Stimulated activated CD8-positive, alpha-beta memory T cell treated with anti-CD3 and anti-CD28 coated beads, Interleukin-4, amount 100 ng/mL, for 4 hours (primary cell): ENCODE data around the gene SNN.

Experiments
- DNase-seq, 2 donors: peaks; one replicate each; pipeline ENCODE4 v3.0.0-alpha.2; 2020; ENCODE audit warnings: low read depth in 2 of 2, low spot score in 1 of 2

SNN gene

GRCh38 chr16:11696266-11697012 lies 28.2 kb downstream of the SNN start:
- no peak for DNase-seq

DNA sequence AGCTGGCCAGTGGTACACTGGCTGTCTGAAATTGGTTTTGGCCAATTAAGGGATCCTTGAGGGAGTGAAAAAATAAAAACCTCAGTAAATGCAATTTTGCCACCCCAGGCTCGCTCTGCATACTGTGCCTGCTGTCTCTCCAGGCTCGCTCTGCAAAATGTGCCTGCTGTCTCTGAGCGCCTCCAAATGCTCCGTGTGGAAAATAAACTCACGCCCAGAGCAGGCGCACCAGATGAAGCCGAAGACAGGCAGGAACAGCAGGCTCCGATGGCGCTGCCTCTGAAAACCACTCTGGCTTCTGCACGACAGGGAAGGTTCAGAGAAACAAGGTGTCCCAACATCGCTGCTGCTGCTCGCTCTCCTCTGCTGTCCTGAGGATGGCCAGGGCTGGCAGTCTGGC lies 29.1 kb downstream of the SNN start:
- DNase-seq: no peak

- no peak for DNase-seq
These were observed 30.0 kb downstream of the SNN start for GRCh38 chr16:11698271-11698689.

- no peak for DNase-seq
These were observed 31.1 kb downstream of the SNN start for GRCh38 chr16:11699234-11699894.

- no peak for DNase-seq
These were observed 32.2 kb downstream of the SNN start for GRCh38 chr16:11700264-11701029.

- no peak for DNase-seq
These were observed 37.2 kb downstream of the SNN start for GRCh38 chr16:11705311-11706025.

- DNase-seq: no peak
These were observed 38.0 kb downstream of the SNN start for GRCh38 chr16:11706180-11706742.

- DNase-seq: no peak
These were observed 39.5 kb downstream of the SNN start for GRCh38 chr16:11707679-11708197.

DNA sequence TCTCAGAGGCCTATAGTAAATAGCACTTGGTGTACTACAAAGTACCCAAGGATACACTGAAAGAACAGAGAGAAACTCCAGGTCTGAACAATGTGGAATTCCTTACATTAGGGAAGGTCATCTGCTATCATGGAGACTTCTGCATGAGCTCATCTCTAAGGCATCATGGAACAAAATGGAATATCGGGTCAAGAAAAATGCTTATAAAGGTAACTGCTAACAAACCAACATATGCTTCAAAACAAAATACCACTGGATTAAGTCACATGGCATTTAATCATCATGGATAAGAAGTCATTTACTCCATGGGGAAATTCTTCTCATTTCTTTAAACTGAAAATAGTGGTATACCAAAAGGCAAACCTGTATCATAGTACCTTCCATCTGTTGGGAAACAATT lies 40.2 kb downstream of the SNN start:
- DNase-seq: no peak

GRCh38 chr16:11711662-11712061 lies 43.4 kb downstream of the SNN start:
- DNase-seq: no peak

- no peak for DNase-seq
These were observed 43.9 kb downstream of the SNN start for GRCh38 chr16:11712122-11712521.

- DNase-seq: no peak
These were observed 47.1 kb downstream of the SNN start for GRCh38 chr16:11715246-11715947.

GRCh38 chr16:11716336-11716735 lies 48.1 kb downstream of the SNN start:
- no peak for DNase-seq

DNA sequence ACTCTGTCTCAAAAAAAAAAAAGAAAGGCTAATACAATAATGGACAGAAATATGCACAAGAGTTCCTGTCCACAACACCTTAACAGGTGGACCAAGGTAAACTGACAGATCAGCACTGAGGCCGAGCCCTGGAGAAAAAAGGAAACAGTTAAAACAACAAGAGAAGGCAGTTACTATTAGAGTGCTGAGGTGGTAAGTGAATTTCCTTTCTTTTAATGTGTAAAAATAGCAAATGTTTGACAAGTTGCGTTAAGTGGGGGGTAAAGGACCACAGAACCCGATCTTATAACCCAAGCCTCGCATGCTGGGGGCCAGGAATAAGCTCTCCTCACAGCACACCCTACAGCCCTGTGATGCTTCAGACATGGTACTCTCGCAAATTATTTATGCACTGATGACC lies 49.6 kb downstream of the SNN start:
- no peak for DNase-seq

- DNase-seq: no peak
These were observed 50.9 kb downstream of the SNN start for GRCh38 chr16:11719171-11719570.

DNA sequence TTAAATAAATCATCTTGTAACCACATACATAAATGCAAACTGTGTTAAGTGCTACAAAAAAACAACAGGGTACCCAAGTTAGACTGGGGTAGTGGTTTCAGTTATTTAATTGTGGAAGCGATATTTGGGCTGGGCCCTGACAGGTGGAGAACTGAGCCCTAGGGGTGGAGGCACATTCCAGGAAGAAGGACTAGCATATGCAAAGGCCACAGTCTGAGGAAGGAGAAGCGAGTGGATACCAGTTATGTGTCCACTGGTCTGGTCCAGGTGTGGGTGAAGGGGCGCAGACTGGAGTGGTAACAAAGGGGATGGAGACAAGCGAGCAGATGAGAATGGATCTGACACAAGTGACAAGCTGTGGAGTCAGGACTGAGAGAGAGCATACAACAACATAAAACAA lies 51.5 kb downstream of the SNN start:
- DNase-seq: no peak

DNA sequence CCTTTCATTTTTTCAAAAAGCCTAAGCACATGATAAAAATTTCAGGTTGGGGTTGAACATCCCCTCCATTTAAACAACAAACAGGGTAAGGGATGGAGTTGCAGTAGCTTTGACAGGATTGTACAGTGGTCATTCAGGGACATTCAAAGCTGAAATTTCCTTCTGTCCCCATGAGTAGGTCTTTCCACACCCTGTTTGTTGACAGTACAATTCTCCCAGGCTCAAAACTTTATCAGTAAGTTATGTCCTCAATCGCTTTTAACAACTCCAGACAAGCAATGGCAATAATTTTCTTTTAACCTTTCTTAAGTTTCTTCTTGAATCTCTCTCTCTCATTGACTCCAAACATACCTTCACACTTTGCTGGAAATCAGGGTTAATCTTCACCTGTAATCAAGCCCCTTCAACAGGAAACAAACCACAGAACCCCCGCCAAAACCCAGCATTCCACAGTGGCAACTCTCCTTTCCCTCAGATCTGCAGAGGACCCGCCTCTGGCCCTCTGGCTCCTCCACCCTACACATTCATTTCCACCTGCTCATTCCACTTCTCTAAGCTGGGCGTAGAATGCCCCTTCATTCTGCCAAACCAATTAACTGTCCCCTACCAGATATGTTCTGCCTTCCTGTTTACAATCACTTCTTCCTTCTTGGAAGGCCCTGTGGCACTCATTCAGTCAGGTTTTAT lies 53.7 kb downstream of the SNN start:
- DNase-seq: no peak

DNA sequence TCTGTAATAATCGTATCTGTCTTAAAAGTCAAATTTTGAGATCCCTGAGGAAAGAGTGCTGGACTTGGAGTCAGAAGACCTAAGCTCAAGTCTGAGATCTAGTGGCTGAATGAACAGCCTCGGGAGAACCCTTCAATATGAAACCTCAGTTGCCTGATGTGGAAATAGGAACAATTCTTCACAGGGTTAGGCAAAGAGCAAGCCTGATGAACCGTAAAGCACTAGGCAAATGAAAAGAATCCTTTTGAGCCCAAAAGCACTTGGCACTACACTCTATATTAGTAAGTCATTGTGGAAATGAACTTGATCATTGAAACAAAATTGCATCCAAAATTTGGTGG lies 54.2 kb downstream of the SNN start:
- DNase-seq: no peak

DNA sequence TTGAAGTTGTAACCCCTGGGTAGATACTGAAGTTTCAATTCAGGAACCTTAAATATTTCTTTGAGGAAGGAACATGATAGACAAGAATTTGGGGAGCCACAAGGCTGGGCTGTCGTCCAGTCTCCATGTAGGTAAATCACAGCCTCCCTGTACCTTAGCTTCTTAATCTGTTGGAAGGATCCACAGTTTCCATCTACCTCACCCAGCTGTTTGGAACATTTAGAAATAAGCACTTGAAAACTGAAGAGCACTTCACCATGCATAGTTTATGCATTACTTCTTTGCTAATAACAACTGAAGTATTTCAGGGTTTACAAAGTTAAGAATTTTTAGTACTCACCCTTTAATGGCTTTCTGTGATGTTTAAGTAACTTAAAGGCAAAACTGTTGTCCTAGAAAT lies 57.2 kb downstream of the SNN start:
- DNase-seq: no peak

DNA sequence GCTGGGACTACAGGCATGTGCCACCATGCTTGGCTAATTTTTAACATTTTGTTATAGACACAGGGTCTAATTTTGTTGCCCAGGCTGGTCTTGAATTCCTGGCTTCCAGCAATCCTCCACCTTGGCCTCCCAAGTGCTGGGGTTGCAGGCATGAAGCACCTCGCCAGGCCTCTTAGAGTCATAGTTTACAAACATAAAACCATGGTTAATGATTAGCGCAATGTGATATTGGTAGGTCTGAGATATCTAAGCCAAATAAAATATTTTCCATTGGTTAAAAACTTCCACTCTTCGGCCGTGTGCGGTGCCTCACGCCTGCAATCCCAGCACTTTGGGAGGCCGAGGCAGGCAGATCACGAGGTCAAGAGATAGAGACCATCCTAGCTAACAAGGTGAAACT lies 57.8 kb downstream of the SNN start:
- DNase-seq: no peak
